Astrocyte (in vitro differentiated cells and primary cell): ENCODE data around the gene UFD1.

ENCODE experiments used
- EZH2 ChIP-seq: IDR thresholded peaks from 2 replicates; pipeline ENCODE4 v1.6.1; 2012; ENCODE audit warnings: mild to moderate bottlenecking, low read length, inconsistent platforms; ENCODE audit not compliant: insufficient read depth
- TF ChIP-seq, protein P1 (sequence below): IDR thresholded peaks from 2 replicates; pipeline ENCODE4 v1.5.1; 2011; ENCODE audit warnings: low read depth, mild to moderate bottlenecking, inconsistent platforms, low read length, moderate library complexity; ENCODE audit not compliant: insufficient read depth

- TF ChIP-seq EZH2: no peak
- TF ChIP-seq, protein P1, sequence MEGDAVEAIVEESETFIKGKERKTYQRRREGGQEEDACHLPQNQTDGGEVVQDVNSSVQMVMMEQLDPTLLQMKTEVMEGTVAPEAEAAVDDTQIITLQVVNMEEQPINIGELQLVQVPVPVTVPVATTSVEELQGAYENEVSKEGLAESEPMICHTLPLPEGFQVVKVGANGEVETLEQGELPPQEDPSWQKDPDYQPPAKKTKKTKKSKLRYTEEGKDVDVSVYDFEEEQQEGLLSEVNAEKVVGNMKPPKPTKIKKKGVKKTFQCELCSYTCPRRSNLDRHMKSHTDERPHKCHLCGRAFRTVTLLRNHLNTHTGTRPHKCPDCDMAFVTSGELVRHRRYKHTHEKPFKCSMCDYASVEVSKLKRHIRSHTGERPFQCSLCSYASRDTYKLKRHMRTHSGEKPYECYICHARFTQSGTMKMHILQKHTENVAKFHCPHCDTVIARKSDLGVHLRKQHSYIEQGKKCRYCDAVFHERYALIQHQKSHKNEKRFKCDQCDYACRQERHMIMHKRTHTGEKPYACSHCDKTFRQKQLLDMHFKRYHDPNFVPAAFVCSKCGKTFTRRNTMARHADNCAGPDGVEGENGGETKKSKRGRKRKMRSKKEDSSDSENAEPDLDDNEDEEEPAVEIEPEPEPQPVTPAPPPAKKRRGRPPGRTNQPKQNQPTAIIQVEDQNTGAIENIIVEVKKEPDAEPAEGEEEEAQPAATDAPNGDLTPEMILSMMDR: no peak
Observed at GRCh38 chr22:19405133-19405532, 73.9 kb downstream of the UFD1 start.
